Fibroblast of skin of scalp (primary cell): ENCODE results near the gene VGF.

Experiments
- DNase-seq: peaks from one replicate; pipeline ENCODE4 v3.0.0-alpha.2; 2013

Gene VGF

GRCh38 chr7:101165958-101166647 lies 734 bp upstream of the VGF start:
- no peak for DNase-seq

GRCh38 chr7:101164071-101164840 lies 1.1 kb downstream of the VGF start:
- peak; percentile 59 for DNase-seq

DNA sequence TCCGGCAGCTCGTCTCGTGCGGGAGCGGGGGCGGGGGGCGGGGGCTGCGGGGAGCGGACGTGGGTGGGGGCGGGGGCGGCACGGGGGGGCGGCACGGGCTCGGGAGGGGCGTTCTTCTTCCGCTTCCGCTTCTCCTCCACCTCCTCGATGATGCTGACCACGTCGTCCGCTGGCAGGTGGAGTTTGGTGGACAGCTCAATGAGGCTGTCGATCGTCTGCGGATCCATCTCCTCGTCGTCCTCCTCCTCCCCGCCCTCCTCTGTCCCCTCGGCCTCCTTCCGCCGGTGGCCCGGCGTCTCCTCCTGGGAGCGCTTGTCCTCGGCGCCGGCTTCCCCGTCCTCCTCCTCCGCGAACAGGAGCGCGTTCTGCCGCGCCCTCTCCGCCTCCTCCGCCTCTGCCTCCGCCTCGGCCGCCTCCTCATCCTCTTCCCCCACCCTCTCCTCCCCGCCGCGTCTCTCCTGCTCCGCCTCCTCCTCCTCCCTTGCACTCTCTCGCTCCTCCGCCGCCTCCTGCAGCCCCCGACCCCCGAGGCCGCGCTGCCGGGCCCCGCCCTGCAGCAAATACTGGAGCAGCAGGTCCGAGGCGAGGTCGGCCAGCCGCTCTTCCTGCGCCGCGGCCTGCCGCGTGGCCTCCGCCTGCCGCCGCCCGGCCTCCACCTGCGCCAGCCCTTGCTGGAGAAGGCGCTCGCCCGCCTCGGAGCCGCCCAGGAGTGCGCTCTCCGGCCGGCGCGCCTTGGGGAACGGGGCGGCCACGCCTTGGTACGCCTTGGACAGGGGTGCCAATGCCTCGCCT lies 1.9 kb downstream of the VGF start:
- no peak for DNase-seq

DNA sequence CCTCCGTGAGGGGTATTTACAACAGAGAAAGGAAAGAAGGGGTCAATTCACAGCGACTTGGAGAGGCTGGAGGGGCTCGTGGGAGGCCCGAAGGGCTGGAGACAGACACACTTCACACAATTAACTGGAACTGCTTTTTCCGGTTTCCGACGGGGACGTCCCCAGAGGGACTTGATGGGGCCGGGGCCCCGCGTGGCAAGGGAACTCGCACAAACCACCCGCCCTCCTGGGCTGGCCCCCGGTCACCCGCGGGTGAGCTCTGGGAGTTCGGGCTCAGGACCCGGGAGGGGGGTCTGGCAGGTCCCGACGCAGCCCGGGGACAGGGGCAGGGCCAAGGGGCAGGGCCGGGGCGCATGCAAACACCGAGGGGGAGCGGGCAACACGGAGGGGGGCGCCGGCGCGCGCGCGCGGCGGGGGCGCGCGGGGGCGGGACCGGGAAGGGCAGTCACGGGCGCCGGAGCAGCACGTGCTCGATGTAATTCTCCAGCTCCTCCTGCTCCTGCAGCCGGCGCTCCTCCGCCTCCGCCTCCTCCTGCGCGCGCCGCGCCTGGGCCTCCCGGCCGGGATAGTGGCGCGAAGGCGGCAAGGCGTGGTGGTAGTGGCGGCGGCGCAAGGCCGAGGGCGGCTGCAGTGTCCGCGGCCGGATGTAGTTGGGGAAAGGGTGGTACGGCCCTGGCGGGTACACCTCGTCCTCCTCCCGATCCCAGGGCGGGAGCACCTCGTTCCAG lies 2.7 kb downstream of the VGF start:
- peak; percentile 47 for DNase-seq

DNA sequence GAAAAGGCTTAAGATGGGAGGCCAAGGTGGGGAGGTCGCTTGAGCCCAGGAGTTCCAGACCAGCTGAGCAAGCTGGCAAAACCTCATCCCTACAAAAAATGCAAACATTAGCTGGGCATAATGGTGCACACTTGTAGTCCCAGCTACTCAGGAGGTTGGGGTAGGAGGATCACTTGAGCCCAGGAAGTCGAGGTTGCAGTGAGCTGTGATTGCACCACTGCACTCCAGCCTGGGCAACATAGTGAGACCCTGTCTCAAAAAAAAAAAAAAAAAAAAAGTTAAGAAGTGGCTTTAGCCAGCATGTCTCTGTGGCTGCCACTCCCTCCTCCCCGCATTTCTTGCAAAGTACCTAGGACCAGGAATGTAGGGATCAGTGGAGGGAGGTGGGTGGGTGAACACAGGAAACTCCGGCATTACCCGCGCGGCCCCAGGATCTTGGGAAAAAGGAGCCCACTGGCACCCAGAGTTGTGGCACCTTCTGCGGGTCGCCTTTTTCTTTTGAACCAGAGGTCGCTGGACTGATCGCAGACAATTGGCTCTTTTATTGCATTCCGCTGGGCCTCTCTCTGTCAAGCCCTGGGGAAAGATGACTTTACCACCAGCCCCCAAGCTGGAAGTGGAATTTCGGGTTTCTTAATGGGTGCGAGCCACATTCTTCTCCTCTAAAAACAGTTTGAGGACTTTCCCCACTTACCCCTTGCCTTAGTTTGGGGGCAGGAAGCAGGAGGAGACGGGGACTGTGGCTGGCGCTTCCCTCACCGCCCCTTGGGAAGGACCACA lies 3.5 kb downstream of the VGF start:
- DNase-seq, result no peak

GRCh38 chr7:101160910-101161309 lies 4.5 kb downstream of the VGF start:
- no peak for DNase-seq

GRCh38 chr7:101159696-101160674 lies 5.4 kb downstream of the VGF start:
- DNase-seq, result peak; percentile 51

GRCh38 chr7:101156866-101157589 lies 8.3 kb downstream of the VGF start:
- no peak for DNase-seq

GRCh38 chr7:101156277-101156676 lies 9.1 kb downstream of the VGF start:
- no peak for DNase-seq

- DNase-seq, result no peak
Measured at GRCh38 chr7:101155303-101155702, 10.1 kb downstream of the VGF start.

DNA sequence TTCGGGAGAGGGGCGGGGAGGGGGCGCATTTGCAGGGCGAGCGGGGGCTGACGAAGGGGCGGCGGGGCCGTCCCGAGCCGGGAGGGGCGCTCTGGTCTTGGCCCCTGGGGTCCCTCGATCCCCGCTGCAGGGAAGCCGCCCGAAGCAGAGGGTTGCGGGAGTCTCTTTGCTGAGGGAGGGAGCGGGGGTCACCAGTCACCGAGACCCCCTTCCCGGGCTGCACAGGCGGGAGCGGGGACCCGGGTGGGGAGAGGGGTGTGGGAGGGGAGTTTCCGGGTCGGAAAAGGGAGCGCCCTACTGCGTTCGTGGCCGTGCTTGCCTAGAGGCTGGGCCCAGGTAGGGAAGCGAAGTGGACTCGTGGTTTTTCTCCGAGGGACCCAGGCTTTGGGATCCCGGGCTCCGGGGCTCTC lies 10.7 kb downstream of the VGF start:
- no peak for DNase-seq

DNA sequence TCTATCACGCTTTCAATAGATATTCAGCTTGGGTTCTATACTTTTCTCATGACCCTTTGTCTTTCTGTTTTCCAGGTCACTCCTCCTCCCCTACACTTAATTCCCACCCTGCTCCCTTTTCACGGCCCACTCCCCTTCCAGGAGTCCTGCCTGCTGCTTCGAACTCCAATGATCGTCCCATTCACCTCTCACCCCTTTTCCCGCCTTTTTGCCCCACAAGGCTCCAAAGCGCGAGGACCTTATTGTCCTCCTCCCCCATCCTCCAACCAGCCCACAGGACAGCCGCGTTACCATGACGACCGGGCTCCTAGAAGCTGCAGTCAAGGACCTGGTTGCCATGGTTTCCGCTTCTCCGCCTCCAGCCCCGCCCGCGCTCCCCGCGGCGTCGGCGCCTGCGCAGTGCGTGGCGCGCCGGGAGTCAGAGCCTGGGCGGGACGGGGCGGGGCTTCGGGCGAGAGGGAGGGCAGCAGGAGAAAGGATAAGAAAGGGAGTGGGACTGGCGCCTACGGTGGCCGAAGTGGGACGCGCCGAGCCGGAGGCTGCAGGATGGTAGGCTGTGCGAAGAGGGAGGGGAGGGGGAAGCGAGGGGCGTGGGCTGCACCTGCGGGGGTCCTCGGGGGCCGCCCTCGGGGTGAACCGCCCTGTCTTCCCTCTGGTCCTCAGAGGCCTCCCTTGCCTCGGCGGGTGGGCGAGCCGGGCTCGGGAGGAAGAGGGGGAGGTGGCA lies 11.2 kb downstream of the VGF start, which contains the start of gene AP1S1:
Gene AP1S1, plus strand, starts transcription at position 508 of the 724 bp plus-strand sequence. Its CDS starts 39 bp downstream, at position 547.
- DNase-seq, result peak; percentile 95

DNA sequence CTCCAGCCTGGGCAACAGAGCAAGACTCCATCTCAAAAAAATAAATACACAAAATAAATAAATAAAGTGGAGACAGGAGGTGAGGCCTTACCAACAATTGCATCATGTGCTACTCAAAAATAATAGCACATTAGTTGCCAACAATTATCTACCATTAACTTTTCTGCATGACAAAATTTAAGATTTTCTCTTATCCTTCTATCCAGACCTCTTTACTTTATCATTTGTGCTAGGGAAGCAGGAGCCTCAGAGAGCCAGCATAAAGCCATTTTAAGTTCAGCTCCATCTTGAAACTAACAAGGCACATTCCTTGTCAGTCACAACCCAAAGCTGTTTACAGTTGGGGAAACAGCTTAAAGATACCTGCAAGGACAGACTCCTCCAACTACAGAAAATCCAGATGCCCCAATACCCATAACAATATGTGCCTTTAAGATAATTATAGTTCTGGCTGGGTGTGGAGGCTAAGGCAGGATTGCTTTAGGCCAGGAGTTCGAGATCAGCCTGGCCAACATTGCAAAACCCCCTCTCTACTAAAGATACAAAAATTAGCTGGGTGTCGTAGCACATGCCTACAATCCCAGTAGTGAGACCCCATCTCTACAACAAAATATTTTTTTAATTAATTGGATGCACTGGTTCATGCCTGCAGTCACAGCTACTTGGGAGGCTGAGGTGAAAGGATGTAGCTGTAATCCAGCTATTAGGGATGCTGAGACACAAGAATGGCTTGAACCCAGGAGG lies 13.3 kb downstream of the VGF start:
- DNase-seq, result no peak

DNA sequence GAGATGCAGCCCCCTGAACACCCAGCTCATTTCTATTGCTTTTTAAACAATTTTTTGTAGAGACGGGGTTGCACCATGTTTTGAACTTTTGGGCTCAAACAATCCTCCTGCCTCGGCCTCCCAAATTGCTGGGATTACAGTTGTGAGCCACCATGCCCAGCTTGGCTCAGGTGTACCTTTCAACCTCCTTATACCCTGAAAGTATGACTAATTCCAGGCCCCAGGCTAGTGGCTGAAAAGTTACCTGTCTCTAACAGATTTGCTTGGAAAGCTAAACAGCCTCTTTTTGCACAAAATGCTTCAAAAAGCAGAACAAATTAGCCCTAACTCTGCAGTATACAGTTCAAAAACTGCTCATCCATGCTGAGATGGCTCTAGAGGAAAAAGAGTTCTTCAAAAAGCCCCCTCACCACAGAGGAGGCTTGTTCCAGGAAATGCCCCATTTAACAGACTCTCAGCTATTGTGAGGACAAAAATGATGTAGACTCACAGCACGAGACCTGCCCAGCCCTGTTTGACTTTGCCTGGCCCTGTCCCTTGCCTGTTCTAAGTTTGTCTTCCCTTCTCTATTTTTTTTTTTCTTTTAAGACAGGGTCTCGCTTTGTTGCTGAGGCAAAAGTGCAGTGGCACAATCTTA lies 24.5 kb downstream of the VGF start:
- DNase-seq, result no peak

DNA sequence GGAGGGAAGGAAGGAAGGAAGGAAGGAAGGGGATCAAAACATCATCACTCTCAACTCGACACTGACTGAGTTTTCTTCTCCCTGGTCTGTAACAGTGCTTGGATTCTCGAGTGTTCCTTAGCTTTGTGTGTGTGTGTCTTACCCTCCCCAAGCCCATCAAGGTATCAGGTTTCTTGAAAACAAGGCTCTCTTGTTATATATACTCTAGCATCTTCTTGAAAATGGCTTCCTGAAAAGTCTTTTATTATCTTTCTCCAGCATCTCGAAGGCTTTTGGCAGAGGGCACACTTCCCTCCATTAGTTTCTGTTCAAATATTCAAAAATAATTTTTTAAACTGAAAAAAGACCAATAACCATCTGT lies 25.1 kb downstream of the VGF start:
- peak; percentile 47 for DNase-seq

DNA sequence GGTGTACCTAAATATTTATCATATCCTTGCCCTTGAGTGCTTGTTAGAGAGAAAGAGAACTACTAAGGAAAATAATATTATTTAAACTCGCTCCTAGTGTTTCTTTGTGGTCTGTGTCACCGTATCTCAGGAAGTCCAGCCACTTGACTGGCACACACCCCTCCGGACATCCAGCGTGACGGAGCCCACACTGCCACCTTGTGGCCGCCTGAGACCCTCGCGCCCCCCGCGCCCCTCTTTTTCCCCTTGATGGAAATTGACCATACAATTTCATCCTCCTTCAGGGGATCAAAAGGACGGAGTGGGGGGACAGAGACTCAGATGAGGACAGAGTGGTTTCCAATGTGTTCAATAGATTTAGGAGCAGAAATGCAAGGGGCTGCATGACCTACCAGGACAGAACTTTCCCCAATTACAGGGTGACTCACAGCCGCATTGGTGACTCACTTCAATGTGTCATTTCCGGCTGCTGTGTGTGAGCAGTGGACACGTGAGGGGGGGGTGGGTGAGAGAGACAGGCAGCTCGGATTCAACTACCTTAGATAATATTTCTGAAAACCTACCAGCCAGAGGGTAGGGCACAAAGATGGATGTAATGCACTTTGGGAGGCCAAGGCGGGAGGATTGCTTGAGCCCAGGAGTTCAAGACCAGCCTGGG lies 27.0 kb downstream of the VGF start:
- peak; percentile 97 for DNase-seq

- no peak for DNase-seq
Measured at GRCh38 chr7:101137651-101138212, 27.6 kb downstream of the VGF start.
